Measurements from ENCODE around the gene IFT27.

Gene IFT27

GRCh38 chr22:36796552-36797175 is 20.7 kb upstream of the IFT27 start:
- DNase-seq: no peak

GRCh38 chr22:36795633-36796032 is 19.7 kb upstream of the IFT27 start:
- DNase-seq: no peak

GRCh38 chr22:36790648-36791047 is 14.7 kb upstream of the IFT27 start:
- DNase-seq: no peak

GRCh38 chr22:36787204-36787988 is 11.5 kb upstream of the IFT27 start:
- DNase-seq: no peak

- DNase-seq: no peak
These were observed 7.8 kb upstream of the IFT27 start for GRCh38 chr22:36783743-36784142.

GRCh38 chr22:36781656-36782627 is 6.0 kb upstream of the IFT27 start:
- peak; percentile 90 for DNase-seq

GRCh38 chr22:36778020-36778419 is 2.1 kb upstream of the IFT27 start:
- no peak for DNase-seq

GRCh38 chr22:36776722-36777121 is 803 bp upstream of the IFT27 start:
- DNase-seq: no peak

GRCh38 chr22:36775586-36775963 is 344 bp downstream of the IFT27 start:
- DNase-seq: peak; percentile 58

GRCh38 chr22:36773935-36774334 is 2.0 kb downstream of the IFT27 start:
- DNase-seq: no peak

GRCh38 chr22:36772451-36772850 is 3.5 kb downstream of the IFT27 start:
- DNase-seq: no peak

- DNase-seq: no peak
These were observed 4.4 kb downstream of the IFT27 start for GRCh38 chr22:36771356-36772063.

- no peak for DNase-seq
These were observed 5.2 kb downstream of the IFT27 start for GRCh38 chr22:36770513-36771231.

- DNase-seq: no peak
These were observed 6.1 kb downstream of the IFT27 start for GRCh38 chr22:36769541-36770512.

- DNase-seq: no peak
These were observed 7.3 kb downstream of the IFT27 start for GRCh38 chr22:36768616-36769015.

GRCh38 chr22:36768141-36768540 is 7.8 kb downstream of the IFT27 start:
- DNase-seq: no peak

GRCh38 chr22:36767035-36767775 is 8.7 kb downstream of the IFT27 start:
- DNase-seq: no peak

GRCh38 chr22:36765943-36766450 is 9.9 kb downstream of the IFT27 start:
- DNase-seq: no peak

GRCh38 chr22:36765131-36765942 is 10.6 kb downstream of the IFT27 start:
- DNase-seq: no peak

Measured in CD4-positive, alpha-beta T cell treated with Interleukin-17A for 1 hour (primary cell).